ENCODE results near the gene THOP1.
"Not testable (repeated sequence)": the region's sequence is repeated elsewhere in the genome, so short reads cannot be mapped to it uniquely, and the experiment has no call there.

THOP1 gene

GRCh38 chr19:2814426-2814825, 29.1 kb downstream of the THOP1 start:
- no peak for FAIRE-seq
- no peak for DNase-seq (ENCODE audit: insufficient read length, low spot score)

GRCh38 chr19:2815191-2815614, 29.9 kb downstream of the THOP1 start:
- no peak for DNase-seq (ENCODE audit: insufficient read length, low spot score)

GRCh38 chr19:2815923-2816322, 30.6 kb downstream of the THOP1 start:
- FAIRE-seq, result no peak
- no peak for DNase-seq (ENCODE audit: insufficient read length, low spot score)

More at GRCh38 chr19:2815191-2815614, 29.9 kb downstream of the THOP1 start:
- FAIRE-seq, result no peak

- no peak for DNase-seq (ENCODE audit: insufficient read length, low spot score)
- FAIRE-seq, result no peak
Observed at GRCh38 chr19:2816641-2817040, 31.3 kb downstream of the THOP1 start.

DNA sequence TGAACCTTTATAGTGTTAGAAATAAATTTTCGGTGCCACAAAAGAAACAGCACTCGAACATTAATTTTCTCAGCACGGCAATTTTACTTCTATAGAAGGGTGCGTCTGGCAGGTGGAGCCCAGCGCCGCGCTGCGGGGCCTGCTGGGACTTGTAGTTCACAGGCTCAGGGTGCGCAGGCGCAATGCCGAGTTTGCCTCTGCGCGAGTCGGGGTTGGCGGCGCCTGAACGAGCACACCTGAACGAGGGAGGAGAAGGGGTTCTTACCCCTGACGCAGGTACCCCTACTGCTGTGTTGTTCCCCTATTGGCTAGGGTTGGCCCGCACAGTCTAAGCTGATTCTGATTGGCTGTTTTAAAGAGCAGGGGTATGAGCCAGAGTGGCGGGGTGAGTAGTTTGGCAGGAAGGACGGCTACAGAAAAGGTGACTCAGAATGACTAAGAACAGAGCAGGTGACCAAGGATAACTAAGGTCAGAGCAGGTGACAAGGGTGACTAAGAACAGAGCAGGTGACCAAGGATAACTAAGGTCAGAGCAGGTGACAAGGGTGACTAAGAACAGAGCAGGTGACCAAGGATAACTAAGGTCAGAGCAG, 32.0 kb downstream of the THOP1 start:
- FAIRE-seq; DNase-seq (ENCODE audit: insufficient read length, low spot score): not testable (repeated sequence)

DNA sequence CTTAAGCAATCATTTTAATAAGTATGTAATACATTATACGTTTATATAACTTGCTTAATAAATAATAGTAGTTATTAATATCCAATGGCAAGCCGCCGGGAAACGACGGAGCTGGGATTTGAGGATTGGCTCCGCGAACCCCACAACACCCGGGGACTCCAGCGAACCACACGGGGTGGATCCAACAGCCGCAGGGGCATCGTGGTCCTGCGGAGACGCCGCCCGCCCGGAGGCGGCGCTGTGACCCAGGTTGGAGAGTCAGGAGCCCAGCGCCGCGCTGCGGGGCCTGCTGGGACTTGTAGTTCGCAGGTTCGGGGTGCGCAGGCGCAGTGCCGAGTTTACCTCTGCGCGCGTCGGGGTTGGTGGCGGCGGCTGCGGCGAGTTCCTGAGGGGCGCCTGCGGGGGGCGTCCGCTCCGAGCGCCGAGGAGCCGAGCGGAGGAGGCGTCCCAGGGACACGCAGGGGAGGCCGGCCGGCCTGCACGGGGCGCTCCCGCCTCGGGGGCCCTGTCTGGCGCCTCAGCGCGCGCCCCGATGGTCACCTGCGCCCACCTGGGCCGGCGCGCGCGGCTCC, 34.3 kb downstream of the THOP1 start, which contains the start of gene ZNF554:
Gene ZNF554, plus strand, starts transcription at position 329 of the 572 bp plus-strand sequence. Its CDS starts 204 bp downstream, at position 533.
- peak; percentile 97 for DNase-seq (ENCODE audit: insufficient read length, low spot score)
- peak; percentile 88 for FAIRE-seq

GRCh38 chr19:2820112-2820702, 34.9 kb downstream of the THOP1 start:
- no peak for FAIRE-seq
- peak; percentile 21 for DNase-seq (ENCODE audit: insufficient read length, low spot score)

- DNase-seq (ENCODE audit: insufficient read length, low spot score), result no peak
Observed at GRCh38 chr19:2822846-2823245, 37.5 kb downstream of the THOP1 start.

DNA sequence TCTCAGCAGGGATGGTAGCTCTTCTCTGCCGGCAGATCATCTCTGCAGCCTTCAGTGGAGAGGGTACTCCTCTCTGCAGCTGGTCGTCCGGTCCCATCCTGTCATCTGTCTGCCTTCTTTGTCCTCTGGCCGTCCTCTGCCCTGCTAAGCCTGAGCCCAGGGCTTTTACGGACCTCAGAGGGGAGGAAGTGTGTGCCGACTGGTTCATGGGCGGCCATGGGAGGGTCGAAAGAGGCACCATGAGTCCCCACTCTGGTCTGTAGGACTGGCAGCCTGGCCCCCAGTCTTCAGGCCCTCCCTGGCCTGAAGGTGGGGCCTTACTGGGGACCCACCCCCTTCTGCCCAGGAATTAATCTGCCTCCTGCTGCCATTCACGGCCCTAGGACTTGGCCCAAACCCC, 38.3 kb downstream of the THOP1 start:
- no peak for DNase-seq (ENCODE audit: insufficient read length, low spot score)
- FAIRE-seq, result no peak

More at GRCh38 chr19:2822846-2823245, 37.5 kb downstream of the THOP1 start:
- no peak for FAIRE-seq

- FAIRE-seq (no peak), DNase-seq (ENCODE audit: insufficient read length, low spot score) (no peak)
Observed at GRCh38 chr19:2824129-2824528, 38.8 kb downstream of the THOP1 start.

- no peak for DNase-seq (ENCODE audit: insufficient read length, low spot score)
- no peak for FAIRE-seq
Observed at GRCh38 chr19:2827022-2827421, 41.7 kb downstream of the THOP1 start.

GRCh38 chr19:2827840-2828489, 42.7 kb downstream of the THOP1 start:
- no peak for DNase-seq (ENCODE audit: insufficient read length, low spot score)
- FAIRE-seq, result no peak

DNA sequence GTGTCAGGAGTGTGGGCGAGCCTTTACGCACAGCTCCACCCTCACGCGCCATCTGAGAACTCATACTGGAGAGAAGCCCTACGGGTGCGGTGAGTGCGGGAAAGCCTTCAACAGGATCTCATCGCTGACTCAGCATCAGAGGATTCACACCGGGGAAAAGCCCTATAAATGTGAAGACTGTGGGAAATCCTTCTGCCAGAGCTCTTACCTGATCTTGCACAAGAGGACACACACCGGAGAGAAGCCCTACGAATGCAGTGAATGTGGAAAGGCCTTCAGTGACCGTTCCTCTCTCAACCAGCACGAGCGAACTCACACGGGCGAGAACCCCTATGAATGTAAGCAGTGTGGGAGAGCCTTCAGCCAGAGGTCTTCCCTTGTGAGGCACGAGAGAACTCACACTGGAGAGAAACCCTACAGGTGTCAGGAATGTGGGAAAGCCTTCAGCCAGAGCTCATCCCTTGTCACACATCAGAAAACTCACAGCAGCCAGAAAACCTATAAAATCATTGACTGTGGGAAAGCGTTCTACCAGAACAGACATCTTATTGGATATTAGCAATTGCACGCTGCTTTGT, 49.1 kb downstream of the THOP1 start:
- DNase-seq (ENCODE audit: insufficient read length, low spot score), result no peak
- no peak for FAIRE-seq

- no peak for DNase-seq (ENCODE audit: insufficient read length, low spot score)
- no peak for FAIRE-seq
Observed at GRCh38 chr19:2837430-2837829, 52.1 kb downstream of the THOP1 start.

DNA sequence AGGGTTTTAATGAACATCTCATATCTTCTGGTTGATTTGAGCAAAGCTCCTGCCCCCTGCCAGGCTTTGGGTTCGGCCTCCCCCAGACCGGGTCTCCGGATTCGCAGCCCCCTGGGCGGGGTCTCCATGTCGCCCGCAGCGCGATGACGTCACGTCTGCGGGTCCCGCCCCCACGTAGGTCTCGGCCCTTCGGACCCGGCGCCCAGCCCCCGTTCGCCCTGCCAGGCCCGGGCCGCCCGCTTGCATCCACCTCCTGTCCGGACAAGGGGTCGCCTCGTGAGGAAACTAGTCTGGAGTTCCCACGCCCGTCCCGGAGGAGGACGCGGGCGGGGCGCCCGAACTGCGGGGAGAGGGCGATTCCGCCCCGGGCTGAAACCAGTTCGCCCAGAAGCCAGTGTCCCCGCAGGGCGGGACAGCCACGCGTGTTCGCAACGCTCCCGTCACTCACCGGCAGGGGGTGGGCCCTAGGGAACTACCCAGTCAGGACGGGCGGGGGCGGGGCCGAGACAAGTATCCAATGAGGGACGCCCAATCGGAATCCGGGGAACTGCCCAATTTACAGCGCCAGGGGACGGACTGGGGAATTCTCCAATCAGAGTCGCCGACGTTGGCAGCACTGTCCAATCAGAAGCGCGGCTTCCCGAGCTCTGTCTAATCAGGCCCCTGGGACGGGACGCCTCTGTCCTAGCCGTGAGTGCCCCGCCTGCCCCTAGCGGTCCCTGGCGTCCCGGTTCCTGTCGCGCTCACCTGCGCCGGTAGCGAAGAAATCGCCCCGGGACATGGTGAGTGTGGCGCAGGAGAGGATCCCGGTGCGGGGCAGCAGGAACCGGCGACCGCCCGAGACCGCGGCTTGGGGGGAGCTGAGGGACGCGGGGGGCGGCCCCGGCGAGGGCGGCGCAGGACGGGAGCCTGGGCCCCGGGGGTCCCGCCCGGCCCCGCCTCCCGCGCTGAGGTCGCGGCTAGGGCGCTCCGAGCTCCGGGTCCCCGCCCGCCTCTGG, 55.8 kb downstream of the THOP1 start, which contains the start of gene ZNF555:
Gene ZNF555, plus strand, starts transcription at position 682 of the 998 bp plus-strand sequence. Its CDS starts 98 bp downstream, at position 780.
- DNase-seq (ENCODE audit: insufficient read length, low spot score) (peak; percentile 96), FAIRE-seq (peak; percentile 97)

DNA sequence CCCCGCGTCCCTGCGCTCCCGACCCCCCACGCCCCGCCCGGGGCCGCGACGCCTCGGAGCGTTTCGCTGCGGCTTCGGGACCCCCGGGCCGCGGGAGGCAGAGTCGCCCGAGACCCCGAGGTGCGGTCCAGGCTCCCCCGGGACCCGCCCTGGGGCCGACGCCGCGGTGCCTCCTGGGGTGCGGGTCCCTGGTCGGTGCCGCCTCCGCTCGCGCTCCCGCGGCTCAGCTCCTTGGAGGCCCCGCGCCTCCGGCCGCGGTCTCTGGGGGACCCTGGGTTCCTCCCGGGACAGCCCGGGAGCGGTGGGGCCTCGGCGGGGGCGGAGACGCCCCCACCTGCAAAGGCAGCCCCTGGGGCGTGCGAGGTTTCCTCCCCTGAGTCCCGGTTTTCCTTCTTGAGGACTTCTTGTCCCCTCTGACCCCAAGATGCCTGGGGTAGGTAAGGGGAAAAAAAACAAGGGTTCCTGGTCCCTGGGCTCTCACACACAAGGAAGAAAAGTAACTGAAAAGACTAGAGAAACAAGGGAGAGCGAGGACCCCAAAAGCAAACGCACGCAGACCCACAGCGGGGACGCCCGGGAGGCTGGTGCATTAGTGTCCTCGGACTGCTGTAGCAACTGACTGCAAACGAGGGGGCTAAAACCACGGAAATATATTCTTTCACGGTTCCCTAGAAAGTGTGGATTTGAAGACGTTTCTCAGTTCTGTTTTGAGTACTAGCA, 56.7 kb downstream of the THOP1 start:
- DNase-seq (ENCODE audit: insufficient read length, low spot score), result no peak
- no peak for FAIRE-seq

- no peak for FAIRE-seq
Observed at GRCh38 chr19:2845107-2845506, 59.8 kb downstream of the THOP1 start.

DNA sequence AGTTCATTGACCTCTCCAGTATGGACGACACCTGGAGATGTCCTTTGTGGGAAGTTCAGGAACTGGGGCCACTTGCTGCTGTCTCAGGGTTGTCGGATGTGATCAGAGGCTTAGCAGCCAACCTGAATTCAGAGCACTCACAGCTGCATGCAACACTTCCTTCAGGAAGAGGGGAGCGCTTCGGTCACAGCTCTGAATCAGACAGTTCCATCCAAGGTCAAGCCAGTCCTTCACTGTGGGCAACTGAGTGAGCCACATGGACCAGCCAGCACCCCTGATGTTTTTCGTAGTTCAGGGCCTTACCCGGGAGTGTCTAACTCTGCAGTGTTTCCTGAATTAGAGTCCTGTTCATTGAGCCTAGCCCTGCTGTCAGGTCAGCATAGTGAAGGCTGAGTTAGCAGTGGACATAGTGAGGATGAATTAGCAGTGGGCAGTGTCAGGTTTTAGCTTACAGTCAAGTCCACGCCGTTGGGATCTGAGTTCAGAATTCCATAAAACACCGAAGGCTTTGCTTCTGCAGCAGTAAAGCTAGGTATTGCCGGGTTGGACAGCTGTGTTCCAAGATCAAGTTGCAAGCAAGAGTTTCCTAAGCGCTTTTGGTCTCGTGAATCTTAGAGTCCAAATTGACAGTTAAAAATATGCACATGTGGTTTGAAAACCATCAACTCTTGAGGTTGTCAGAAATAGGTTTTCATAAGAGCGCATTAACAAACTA, 61.0 kb downstream of the THOP1 start:
- FAIRE-seq (no peak), DNase-seq (ENCODE audit: insufficient read length, low spot score) (no peak)

More at GRCh38 chr19:2845107-2845506, 59.8 kb downstream of the THOP1 start:
- DNase-seq (ENCODE audit: insufficient read length, low spot score), result no peak

- FAIRE-seq, result no peak
- DNase-seq (ENCODE audit: insufficient read length, low spot score), result no peak
Observed at GRCh38 chr19:2847507-2847906, 62.2 kb downstream of the THOP1 start.

All from GM19239 (cell line).